Cardiac septum (tissue), 1 donor: ENCODE measurements around the gene CSRP3. TPM values are rescaled to one million over a fixed set of nuclear protein-coding genes. Genes with fewer than 3 reads are reported as not detected.

Experiments
- DNase-seq: peaks from one replicate; pipeline ENCODE4 v3.0.0-alpha.2; 2020; ENCODE audit warnings: low spot score
- intact Hi-C: fragments of 100-400 bp; cut with DNase I; formaldehyde crosslinking; loops from one replicate; pipeline ENCODE4 v1.14.0; 2022
- long read RNA-seq: library from polyadenylated mRNA; unstranded; transcript quantifications from one replicate; pipeline ENCODE4 v2.0.0, GENCODE V29; 2021
- total RNA-seq: library from RNA; stranded (reverse); fragmentation: NEBNext Ultra II Directional; extraction: Animal tissue kit (Norgen Biotek cat#: 25700); gene quantifications from one replicate; pipeline ENCODE4 v1.2.1, GENCODE V29; 2021
- donor health status: DM: no; HTN: no; CAD: no.

The CSRP3 gene
- total RNA-seq: 2,895 TPM
- long read RNA-seq, transcript CSRP3-201 (6 exons, 971 nt): major isoform, 2,176 of 4,128 reads
- long read RNA-seq, transcript CSRP3-206 (5 exons, 735 nt): minor isoform, 34 of 4,128 reads
- long read RNA-seq, transcript CSRP3-204 (4 exons, 890 nt): minor isoform, 28 of 4,128 reads
- long read RNA-seq, partial matches to known transcripts: 1,800 of 4,128 reads
- long read RNA-seq, other reads (novel, unspliced or antisense): 83 of 4,128 reads

- intact Hi-C loops: no loop called here
- peak; percentile 86 for DNase-seq
Observed at GRCh38 chr11:19201737-19202605, at the start of gene CSRP3. CSRP3 (minus strand) TSS chr11:19201983; CDS start chr11:19192448, 9,535 bp downstream.

- no peak for DNase-seq
- intact Hi-C loops: no loop called here
Observed at GRCh38 chr11:19251577-19251976, 49.8 kb upstream of the CSRP3 start.

- intact Hi-C loops: no loop called here
- DNase-seq: no peak
Observed at GRCh38 chr11:19246816-19247215, 45.0 kb upstream of the CSRP3 start.

GRCh38 chr11:19245351-19245750 is 43.6 kb upstream of the CSRP3 start:
- DNase-seq: no peak
- intact Hi-C loops: no loop called here

GRCh38 chr11:19244621-19245020 is 42.8 kb upstream of the CSRP3 start:
- no peak for DNase-seq
- intact Hi-C loops: no loop called here

- intact Hi-C loops: no loop called here
- no peak for DNase-seq
Observed at GRCh38 chr11:19244084-19244483, 42.3 kb upstream of the CSRP3 start.

- DNase-seq: no peak
- intact Hi-C loops: no loop called here
Observed at GRCh38 chr11:19243613-19244012, 41.8 kb upstream of the CSRP3 start.

- intact Hi-C loops: no loop called here
- DNase-seq: no peak
Observed at GRCh38 chr11:19243143-19243542, 41.4 kb upstream of the CSRP3 start.

- intact Hi-C loops: no loop called here
- DNase-seq: no peak
Observed at GRCh38 chr11:19242179-19242932, 40.6 kb upstream of the CSRP3 start.

GRCh38 chr11:19241260-19242178 is 39.7 kb upstream of the CSRP3 start:
- DNase-seq: no peak
- intact Hi-C loops: no loop called here

- intact Hi-C loops: no loop called here
- peak; percentile 98 for DNase-seq
Observed at GRCh38 chr11:19240420-19241259, 38.9 kb upstream of the CSRP3 start, which contains the start of gene E2F8. E2F8 (minus strand) TSS chr11:19240945; CDS start chr11:19240121, 824 bp downstream.

- intact Hi-C loops: loop anchor here (5.0 kb wide), 1 partner anchor 42 kb away; no protein-coding TSS in a partner anchor
Observed at GRCh38 chr11:19239039-19239438, 37.3 kb upstream of the CSRP3 start.

GRCh38 chr11:19237813-19238212 is 36.0 kb upstream of the CSRP3 start:
- DNase-seq: no peak
- intact Hi-C loops: loop anchor here (5.0 kb wide), 1 partner anchor 41 kb away; no protein-coding TSS in a partner anchor

More at GRCh38 chr11:19239039-19239438, 37.3 kb upstream of the CSRP3 start:
- DNase-seq: no peak

GRCh38 chr11:19237381-19237780 is 35.6 kb upstream of the CSRP3 start:
- intact Hi-C loops: loop anchor here (5.0 kb wide), 1 partner anchor 40 kb away; no protein-coding TSS in a partner anchor
- no peak for DNase-seq

GRCh38 chr11:19234231-19234817 is 32.5 kb upstream of the CSRP3 start:
- intact Hi-C loops: no loop called here
- no peak for DNase-seq

GRCh38 chr11:19232910-19233503 is 31.2 kb upstream of the CSRP3 start:
- DNase-seq: no peak
- intact Hi-C loops: no loop called here

GRCh38 chr11:19229671-19230070 is 27.9 kb upstream of the CSRP3 start:
- intact Hi-C loops: no loop called here

More at GRCh38 chr11:19229671-19230070, 27.9 kb upstream of the CSRP3 start:
- no peak for DNase-seq
